IMR-90 (cell line): ENCODE data around the gene FRMD3. TPM values are rescaled to one million over a fixed set of nuclear protein-coding genes. Genes with fewer than 3 reads are reported as not detected.

ENCODE experiments used
- ATAC-seq: fragments of 200-7000 bp; cut with Tn5 transposase; 2 replicates; pipeline ENCODE4 v1.9.1; 2020; ENCODE audit warnings: low read depth, mild to moderate bottlenecking, moderate library complexity
- BruUV-seq: library from RNA; stranded (reverse); fragments of 400-500 nt; replicated peaks from 2 replicates; lab custom pipeline; 2021; lab: Mats Ljungman, UMichigan
- CTCF ChIA-PET: fragments of 300-600 bp; formaldehyde crosslinking; extraction: SDS; loops from one replicate; lab custom pipeline; 2021; ENCODE audit warnings: antibody characterized with exemption; lab: Yijun Ruan, JAX
- POLR2A ChIA-PET: fragments of 300-600 bp; sonication (Branson Sonifier 250); formaldehyde crosslinking; loops from one replicate; lab custom pipeline; 2022; ENCODE audit warnings: antibody characterized with exemption; ENCODE audit not compliant: unreplicated experiment; lab: Charles Lee
- DNase-seq: peaks from one replicate; pipeline ENCODE4 v3.0.0; 2013
- H2AFZ ChIP-seq: replicated peaks from 2 replicates; pipeline ENCODE3; 2013; ENCODE audit warnings: low read length, mild to moderate bottlenecking; ENCODE audit not compliant: poor library complexity
- H2AK5ac ChIP-seq: 2 replicates; pipeline ENCODE4 v1.6.1; 2013; ENCODE audit warnings: low read depth, low read length, inconsistent platforms
- H2AK9ac ChIP-seq: replicated peaks from 2 replicates; pipeline ENCODE3; 2013; ENCODE audit warnings: mild to moderate bottlenecking, low read depth, low read length, moderate library complexity; ENCODE audit not compliant: poor library complexity
- H2BK120ac ChIP-seq: 2 replicates; pipeline ENCODE4 v1.6.1; 2013; ENCODE audit warnings: low read depth, low read length, inconsistent platforms
- H2BK15ac ChIP-seq: 3 replicates; pipeline ENCODE4 v1.6.1; 2013; ENCODE audit warnings: low read depth, low read length, inconsistent platforms
- H2BK20ac ChIP-seq: 2 replicates; pipeline ENCODE4 v1.6.1; 2013; ENCODE audit warnings: low read depth, mild to moderate bottlenecking, inconsistent platforms, low read length, moderate library complexity
- H2BK5ac ChIP-seq: 2 replicates; pipeline ENCODE4 v1.6.1; 2013; ENCODE audit warnings: mild to moderate bottlenecking, low read depth, low read length, inconsistent platforms; ENCODE audit not compliant: poor library complexity, severe bottlenecking
- H3K14ac ChIP-seq: replicated peaks from 2 replicates; pipeline ENCODE4 v1.6.1; 2013; ENCODE audit warnings: low read depth, low read length, inconsistent platforms
- H3K18ac ChIP-seq: 2 replicates; pipeline ENCODE4 v1.6.1; 2013; ENCODE audit warnings: low read depth, low read length, control low read depth
- H3K23ac ChIP-seq: 2 replicates; pipeline ENCODE4 v1.6.1; 2013; ENCODE audit warnings: low read depth, low read length, inconsistent platforms
- H3K27ac ChIP-seq: 2 replicates; pipeline ENCODE4 v1.5.1; 2013; ENCODE audit warnings: mild to moderate bottlenecking, control low read depth, low read length; ENCODE audit not compliant: insufficient read depth
- H3K27me3 ChIP-seq: 2 replicates; pipeline ENCODE4 v1.6.1; 2013; ENCODE audit warnings: low read length; ENCODE audit not compliant: control insufficient read depth, insufficient read depth
- H3K36me3 ChIP-seq: 2 replicates; pipeline ENCODE4 v1.6.1; 2013; ENCODE audit warnings: low read length, mixed read lengths; ENCODE audit not compliant: control insufficient read depth, insufficient read depth
- H3K4ac ChIP-seq: 2 replicates; pipeline ENCODE4 v1.6.1; 2013; ENCODE audit warnings: low read depth, low read length, inconsistent platforms
- H3K4me1 ChIP-seq: 2 replicates; pipeline ENCODE4 v1.6.1; 2013; ENCODE audit warnings: low read length, mixed read lengths; ENCODE audit not compliant: control insufficient read depth, insufficient read depth
- H3K4me2 ChIP-seq: 2 replicates; pipeline ENCODE4 v1.6.1; 2013; ENCODE audit warnings: low read depth, mild to moderate bottlenecking, control low read depth, low read length, moderate library complexity
- H3K4me3 ChIP-seq: 2 replicates; pipeline ENCODE4 v1.5.1; 2013; ENCODE audit warnings: low read depth, mild to moderate bottlenecking, control low read depth, low read length, moderate library complexity; ENCODE audit not compliant: insufficient read depth
- H3K56ac ChIP-seq: 2 replicates; pipeline ENCODE4 v1.6.1; 2013; ENCODE audit warnings: low read length, inconsistent platforms; ENCODE audit not compliant: insufficient read depth; ENCODE audit errors: extremely low read depth
- H3K79me1 ChIP-seq, 2 experiments: 2 replicates each; pipeline ENCODE4 v1.6.1; 2013; ENCODE audit warnings: low read length in 2 of 2, inconsistent platforms in 1 of 2, low read depth in 1 of 2
- H3K9ac ChIP-seq: 2 replicates; pipeline ENCODE4 v1.6.1; 2013; ENCODE audit warnings: low read depth, low read length, control low read depth
- H3K9me1 ChIP-seq: 2 replicates; pipeline ENCODE4 v1.6.1; 2013; ENCODE audit warnings: low read length, inconsistent platforms; ENCODE audit not compliant: insufficient read depth
- H3K9me3 ChIP-seq: 2 replicates; pipeline ENCODE4 v1.6.1; 2013; ENCODE audit warnings: low read length; ENCODE audit not compliant: control insufficient read depth, insufficient read depth
- H4K20me1 ChIP-seq: 2 replicates; pipeline ENCODE4 v1.6.1; 2013; ENCODE audit warnings: low read length, inconsistent platforms; ENCODE audit not compliant: insufficient read depth
- H4K5ac ChIP-seq: 2 replicates; pipeline ENCODE4 v1.6.1; 2013; ENCODE audit warnings: mild to moderate bottlenecking, low read depth, low read length, control low read depth
- H4K8ac ChIP-seq, 2 experiments: 2 replicates each; pipeline ENCODE4 v1.6.1; 2013; ENCODE audit warnings: low read depth in 2 of 2, low read length in 2 of 2, control low read depth in 1 of 2, inconsistent platforms in 1 of 2
- H4K91ac ChIP-seq: 2 replicates; pipeline ENCODE4 v1.6.1; 2013; ENCODE audit warnings: low read depth, low read length, inconsistent platforms; ENCODE audit not compliant: insufficient read depth
- BHLHE40 ChIP-seq: fragments of 150-350 bp; IDR thresholded peaks from 2 replicates; pipeline ENCODE4 v1.6.1; 2016; ENCODE audit warnings: mild to moderate bottlenecking, low read depth, low read length
- CEBPB ChIP-seq: IDR thresholded peaks from 2 replicates; pipeline ENCODE4 v1.6.1; 2012; ENCODE audit warnings: low read depth, low read length, improper control_type of control experiment
- CHD1 ChIP-seq: IDR thresholded peaks from 2 replicates; pipeline ENCODE4 v1.6.1; 2012; ENCODE audit warnings: low read depth, low read length, improper control_type of control experiment
- CTCF ChIP-seq: conservative IDR thresholded peaks from 2 replicates; pipeline ENCODE4 v1.5.1; 2012; ENCODE audit warnings: mild to moderate bottlenecking, low read depth, low read length, improper control_type of control experiment
- ELK1 ChIP-seq: fragments of 150-350 bp; IDR thresholded peaks from 2 replicates; pipeline ENCODE4 v1.6.1; 2016; ENCODE audit warnings: low read depth, mild to moderate bottlenecking, low read length, moderate library complexity, borderline replicate concordance
- MAFK ChIP-seq: IDR thresholded peaks from 2 replicates; pipeline ENCODE4 v1.6.1; 2012; ENCODE audit warnings: low read depth, low read length, improper control_type of control experiment
- MXI1 ChIP-seq: IDR thresholded peaks from 2 replicates; pipeline ENCODE4 v1.6.1; 2012; ENCODE audit warnings: low read depth, mild to moderate bottlenecking, low read length, moderate library complexity, borderline replicate concordance
- RCOR1 ChIP-seq: IDR thresholded peaks from 2 replicates; pipeline ENCODE4 v1.6.1; 2012; ENCODE audit warnings: mild to moderate bottlenecking, low read length, improper control_type of control experiment; ENCODE audit not compliant: insufficient replicate concordance
- RFX5 ChIP-seq: IDR thresholded peaks from 2 replicates; pipeline ENCODE4 v1.8.0; 2012; ENCODE audit warnings: low read depth, mild to moderate bottlenecking, low read length, moderate library complexity
- WGBS, 2 experiments: methylation state at CpG; one replicate each; pipeline versions ENCODE4 v1.1.5 to v1.1.7; 2013; ENCODE audit warnings: missing lambda C conversion rate in 2 of 2; ENCODE audit not compliant: insufficient read length in 1 of 2; ENCODE audit errors: extremely low coverage in 2 of 2; 5-methylcytosine and 5-hydroxymethylcytosine counted together
- dilution Hi-C: fragments of 300-500 bp; cut with HindIII; formaldehyde crosslinking; loops from one replicate; pipeline ENCODE4 v1.14.3; 2018; ENCODE audit warnings: low sequenced_read_pairs; ENCODE audit not compliant: unreplicated experiment
- in situ Hi-C: fragments of 300-500 bp; cut with MboI; formaldehyde crosslinking; loops from 3 replicates; pipeline ENCODE4 v1.14.3; 2019; ENCODE audit warnings: low sequenced_read_pairs, inconsistent platforms, mixed read lengths
- intact Hi-C: fragments of 100-400 bp; cut with micrococcal nuclease; formaldehyde crosslinking; loops from 2 replicates; pipeline ENCODE4 v1.10.0; 2022
- polyA plus RNA-seq, 3 experiments: library from polyadenylated mRNA; depleted of rRNA; stranded (reverse); fragments of >200 nt; gene quantifications; 2 replicates each; pipeline ENCODE4 v1.2.3, GENCODE V29; 2012; ENCODE audit warnings: low replicate concordance in 1 of 3
- total RNA-seq: library from RNA; depleted of rRNA; stranded (reverse); fragments of >200 nt; gene quantifications from 2 replicates; pipeline ENCODE4 v1.2.3, GENCODE V29; 2012

Gene FRMD3
- total and polyA plus RNA-seq, 2 of the 4 experiments (the other 2 are of a cell fraction) = 0.02 to 0.18 TPM

- no peak overlapping the region for H3K18ac ChIP-seq
- no peak overlapping the region for H3K4ac ChIP-seq
- H3K27me3 ChIP-seq = no peaks in the 10 kb centered on the region
- no peak overlapping the region for H2BK20ac ChIP-seq
- no peaks in the 10 kb centered on the region for H3K9me1 ChIP-seq
- H2BK5ac ChIP-seq = no peak overlapping the region
- WGBS, 2 experiments = no CpG with 5 or more reads among the region's 2 CpGs
- no TSS peak for BruUV-seq
- in situ Hi-C loops (no loop called here), dilution Hi-C loops (no loop called here), intact Hi-C loops (no loop called here)
- H3K4me3 ChIP-seq = no peak overlapping the region
- H4K20me1 ChIP-seq = no peaks in the 10 kb centered on the region
- no peaks in the 10 kb centered on the region for H3K4me1 ChIP-seq
- no peak overlapping the region for H3K14ac ChIP-seq
- no peak for ATAC-seq
- no peaks in the 10 kb centered on the region for H3K36me3 ChIP-seq
- no peak overlapping the region for H4K8ac ChIP-seq
- ChIA-PET POLR2A (no interaction called here), CTCF (no interaction called here)
- no peak overlapping the region for H3K9ac ChIP-seq
- no peak overlapping the region for H2BK120ac ChIP-seq
- H3K4me2 ChIP-seq = no peak overlapping the region
- no peak overlapping the region for H4K5ac ChIP-seq
- no peak overlapping the region for H3K23ac ChIP-seq
- no peak overlapping the region for H3K56ac ChIP-seq
- no peak for TF ChIP-seq CTCF
- TF ChIP-seq RCOR1 = no peak
- TF ChIP-seq RFX5 = no peak
- no peak for TF ChIP-seq CHD1
- no peak for TF ChIP-seq MXI1
- TF ChIP-seq ELK1 = no peak
- TF ChIP-seq MAFK = no peak
- no peak for TF ChIP-seq BHLHE40
- TF ChIP-seq CEBPB = no peak
- H3K79me1 ChIP-seq = no peaks in the 10 kb centered on the region
- H4K91ac ChIP-seq = no peak overlapping the region
- H3K27ac ChIP-seq = no peak overlapping the region
- no peak overlapping the region for H2BK15ac ChIP-seq
- no peak overlapping the region for H2AK9ac ChIP-seq
- H2AFZ ChIP-seq = no peak overlapping the region
- no peak overlapping the region for H2AK5ac ChIP-seq
- no peak for DNase-seq
- peaks cover 2% of the 10 kb centered on the region; the same call in 1 of the 2 replicates for H3K9me3 ChIP-seq
Measured at GRCh38 chr9:83424831-83425230, 113.4 kb downstream of the FRMD3 start.
